IMR-90 (cell line): Measurements from ENCODE around the gene DCLK1. TPM values are rescaled to one million over a fixed set of nuclear protein-coding genes. Genes with fewer than 3 reads are reported as not detected.
A peak's percentile ranks its signal among the peaks of the same experiment; 100 is the strongest.

Experiments
- ATAC-seq: fragments of 200-7000 bp; cut with Tn5 transposase; 2 replicates; pipeline ENCODE4 v1.9.1; 2020; ENCODE audit warnings: low read depth, mild to moderate bottlenecking, moderate library complexity
- BruUV-seq: library from RNA; stranded (reverse); fragments of 400-500 nt; replicated peaks from 2 replicates; lab custom pipeline; 2021; lab: Mats Ljungman, UMichigan
- CTCF ChIA-PET: fragments of 300-600 bp; formaldehyde crosslinking; extraction: SDS; loops from one replicate; lab custom pipeline; 2021; ENCODE audit warnings: antibody characterized with exemption; lab: Yijun Ruan, JAX
- POLR2A ChIA-PET: fragments of 300-600 bp; sonication (Branson Sonifier 250); formaldehyde crosslinking; loops from one replicate; lab custom pipeline; 2022; ENCODE audit warnings: antibody characterized with exemption; ENCODE audit not compliant: unreplicated experiment; lab: Charles Lee
- DNase-seq: peaks from one replicate; pipeline ENCODE4 v3.0.0; 2013
- H2AFZ ChIP-seq: replicated peaks from 2 replicates; pipeline ENCODE3; 2013; ENCODE audit warnings: low read length, mild to moderate bottlenecking; ENCODE audit not compliant: poor library complexity
- H2AK5ac ChIP-seq: 2 replicates; pipeline ENCODE4 v1.6.1; 2013; ENCODE audit warnings: low read depth, low read length, inconsistent platforms
- H2AK9ac ChIP-seq: replicated peaks from 2 replicates; pipeline ENCODE3; 2013; ENCODE audit warnings: mild to moderate bottlenecking, low read depth, low read length, moderate library complexity; ENCODE audit not compliant: poor library complexity
- H2BK120ac ChIP-seq: 2 replicates; pipeline ENCODE4 v1.6.1; 2013; ENCODE audit warnings: low read depth, low read length, inconsistent platforms
- H2BK15ac ChIP-seq: 3 replicates; pipeline ENCODE4 v1.6.1; 2013; ENCODE audit warnings: low read depth, low read length, inconsistent platforms
- H2BK20ac ChIP-seq: 2 replicates; pipeline ENCODE4 v1.6.1; 2013; ENCODE audit warnings: low read depth, mild to moderate bottlenecking, inconsistent platforms, low read length, moderate library complexity
- H2BK5ac ChIP-seq: 2 replicates; pipeline ENCODE4 v1.6.1; 2013; ENCODE audit warnings: mild to moderate bottlenecking, low read depth, low read length, inconsistent platforms; ENCODE audit not compliant: poor library complexity, severe bottlenecking
- H3K14ac ChIP-seq: replicated peaks from 2 replicates; pipeline ENCODE4 v1.6.1; 2013; ENCODE audit warnings: low read depth, low read length, inconsistent platforms
- H3K18ac ChIP-seq: 2 replicates; pipeline ENCODE4 v1.6.1; 2013; ENCODE audit warnings: low read depth, low read length, control low read depth
- H3K23ac ChIP-seq: 2 replicates; pipeline ENCODE4 v1.6.1; 2013; ENCODE audit warnings: low read depth, low read length, inconsistent platforms
- H3K27ac ChIP-seq: 2 replicates; pipeline ENCODE4 v1.5.1; 2013; ENCODE audit warnings: mild to moderate bottlenecking, control low read depth, low read length; ENCODE audit not compliant: insufficient read depth
- H3K27me3 ChIP-seq: 2 replicates; pipeline ENCODE4 v1.6.1; 2013; ENCODE audit warnings: low read length; ENCODE audit not compliant: control insufficient read depth, insufficient read depth
- H3K36me3 ChIP-seq: 2 replicates; pipeline ENCODE4 v1.6.1; 2013; ENCODE audit warnings: low read length, mixed read lengths; ENCODE audit not compliant: control insufficient read depth, insufficient read depth
- H3K4ac ChIP-seq: 2 replicates; pipeline ENCODE4 v1.6.1; 2013; ENCODE audit warnings: low read depth, low read length, inconsistent platforms
- H3K4me1 ChIP-seq: 2 replicates; pipeline ENCODE4 v1.6.1; 2013; ENCODE audit warnings: low read length, mixed read lengths; ENCODE audit not compliant: control insufficient read depth, insufficient read depth
- H3K4me2 ChIP-seq: 2 replicates; pipeline ENCODE4 v1.6.1; 2013; ENCODE audit warnings: low read depth, mild to moderate bottlenecking, control low read depth, low read length, moderate library complexity
- H3K4me3 ChIP-seq: 2 replicates; pipeline ENCODE4 v1.5.1; 2013; ENCODE audit warnings: low read depth, mild to moderate bottlenecking, control low read depth, low read length, moderate library complexity; ENCODE audit not compliant: insufficient read depth
- H3K56ac ChIP-seq: 2 replicates; pipeline ENCODE4 v1.6.1; 2013; ENCODE audit warnings: low read length, inconsistent platforms; ENCODE audit not compliant: insufficient read depth; ENCODE audit errors: extremely low read depth
- H3K79me1 ChIP-seq, 2 experiments: 2 replicates each; pipeline ENCODE4 v1.6.1; 2013; ENCODE audit warnings: low read length in 2 of 2, inconsistent platforms in 1 of 2, low read depth in 1 of 2
- H3K9ac ChIP-seq: 2 replicates; pipeline ENCODE4 v1.6.1; 2013; ENCODE audit warnings: low read depth, low read length, control low read depth
- H3K9me1 ChIP-seq: 2 replicates; pipeline ENCODE4 v1.6.1; 2013; ENCODE audit warnings: low read length, inconsistent platforms; ENCODE audit not compliant: insufficient read depth
- H3K9me3 ChIP-seq: 2 replicates; pipeline ENCODE4 v1.6.1; 2013; ENCODE audit warnings: low read length; ENCODE audit not compliant: control insufficient read depth, insufficient read depth
- H4K20me1 ChIP-seq: 2 replicates; pipeline ENCODE4 v1.6.1; 2013; ENCODE audit warnings: low read length, inconsistent platforms; ENCODE audit not compliant: insufficient read depth
- H4K5ac ChIP-seq: 2 replicates; pipeline ENCODE4 v1.6.1; 2013; ENCODE audit warnings: mild to moderate bottlenecking, low read depth, low read length, control low read depth
- H4K8ac ChIP-seq, 2 experiments: 2 replicates each; pipeline ENCODE4 v1.6.1; 2013; ENCODE audit warnings: low read depth in 2 of 2, low read length in 2 of 2, control low read depth in 1 of 2, inconsistent platforms in 1 of 2
- H4K91ac ChIP-seq: 2 replicates; pipeline ENCODE4 v1.6.1; 2013; ENCODE audit warnings: low read depth, low read length, inconsistent platforms; ENCODE audit not compliant: insufficient read depth
- BHLHE40 ChIP-seq: fragments of 150-350 bp; IDR thresholded peaks from 2 replicates; pipeline ENCODE4 v1.6.1; 2016; ENCODE audit warnings: mild to moderate bottlenecking, low read depth, low read length
- CEBPB ChIP-seq: IDR thresholded peaks from 2 replicates; pipeline ENCODE4 v1.6.1; 2012; ENCODE audit warnings: low read depth, low read length, improper control_type of control experiment
- FOS ChIP-seq: fragments of 150-350 bp; IDR thresholded peaks from 2 replicates; pipeline ENCODE4 v1.6.1; 2016; ENCODE audit warnings: low read depth, low read length
- RAD21 ChIP-seq: IDR thresholded peaks from 2 replicates; pipeline ENCODE4 v1.6.1; 2012; ENCODE audit warnings: low read length, improper control_type of control experiment
- WGBS, 2 experiments: methylation state at CpG; one replicate each; pipeline versions ENCODE4 v1.1.5 to v1.1.7; 2013; ENCODE audit warnings: missing lambda C conversion rate in 2 of 2; ENCODE audit not compliant: insufficient read length in 1 of 2; ENCODE audit errors: extremely low coverage in 2 of 2; 5-methylcytosine and 5-hydroxymethylcytosine counted together
- dilution Hi-C: fragments of 300-500 bp; cut with HindIII; formaldehyde crosslinking; loops from one replicate; pipeline ENCODE4 v1.14.3; 2018; ENCODE audit warnings: low sequenced_read_pairs; ENCODE audit not compliant: unreplicated experiment
- in situ Hi-C: fragments of 300-500 bp; cut with MboI; formaldehyde crosslinking; loops from 3 replicates; pipeline ENCODE4 v1.14.3; 2019; ENCODE audit warnings: low sequenced_read_pairs, inconsistent platforms, mixed read lengths
- intact Hi-C: fragments of 100-400 bp; cut with micrococcal nuclease; formaldehyde crosslinking; loops from 2 replicates; pipeline ENCODE4 v1.10.0; 2022
- polyA plus RNA-seq, 3 experiments: library from polyadenylated mRNA; depleted of rRNA; stranded (reverse); fragments of >200 nt; gene quantifications; 2 replicates each; pipeline ENCODE4 v1.2.3, GENCODE V29; 2012; ENCODE audit warnings: low replicate concordance in 1 of 3
- total RNA-seq: library from RNA; depleted of rRNA; stranded (reverse); fragments of >200 nt; gene quantifications from 2 replicates; pipeline ENCODE4 v1.2.3, GENCODE V29; 2012

DCLK1 gene
- total and polyA plus RNA-seq, 2 of the 4 experiments (the other 2 are of a cell fraction) = under 0.01 to 0.02 TPM

DNA sequence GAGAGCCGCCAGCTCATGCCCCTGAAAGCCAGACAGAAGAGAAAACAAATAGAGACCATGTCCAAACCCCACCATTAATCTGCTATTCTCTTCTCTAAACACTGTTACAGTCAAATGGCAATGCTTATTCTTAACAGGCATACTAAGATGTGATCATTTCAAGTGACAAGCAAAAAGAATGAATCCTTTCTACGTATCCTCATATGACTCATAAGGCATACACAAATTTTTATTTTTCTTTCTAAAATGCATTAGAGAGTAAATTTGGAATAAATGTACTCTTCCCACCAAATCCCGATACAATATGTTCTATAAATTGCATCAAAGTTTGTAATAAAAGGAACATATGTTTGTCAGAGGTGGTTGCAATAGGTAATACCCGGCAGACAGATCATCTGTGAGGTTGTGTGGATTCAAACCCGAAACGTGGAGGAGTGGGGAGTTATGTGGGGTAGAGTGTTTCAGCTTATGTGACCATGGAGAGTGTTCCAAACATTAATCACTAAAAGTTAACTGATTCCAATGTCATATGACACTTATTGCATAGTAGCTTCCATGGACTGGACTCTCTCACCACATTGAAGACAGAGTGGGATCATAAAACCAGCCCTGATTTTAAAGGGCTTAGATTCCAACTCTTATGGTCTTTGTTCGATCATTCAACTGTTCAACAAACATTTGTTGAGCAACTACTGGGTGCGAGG lies 213.1 kb downstream of the DCLK1 start:
- Histone ChIP-seq H3K4me1 (peaks cover 7% of the 10 kb centered on the region), H3K9me3 (no peaks in the 10 kb centered on the region), H4K5ac (no peak overlapping the region; the same call in 1 of the 2 replicates), H3K23ac (no peak overlapping the region), H2BK120ac (no peak overlapping the region), H3K9me1 (peaks cover 3% of the 10 kb centered on the region; the same call in 1 of the 2 replicates), H3K56ac (no peak overlapping the region), H3K4ac (0 out of 2 replicates have a peak overlapping the region, but pooled peaks have one; percentile 0), H2BK15ac (0 out of 3 replicates have a peak overlapping the region, but pooled peaks have one; percentile 39), H3K14ac (no peak overlapping the region), H3K9ac (peak overlapping the region; percentile 46; the same call in 1 of the 2 replicates), H2AK9ac (no peak overlapping the region), H3K27ac (0 out of 2 replicates have a peak overlapping the region, but pooled peaks have one; percentile 53), H3K18ac (peak overlapping the region; percentile 34; the same call in 1 of the 2 replicates), H4K8ac (peak overlapping the region; percentile 2 to 29; a peak in 1 of 4 replicates), H3K4me2 (peak overlapping the region; percentile 85), H2BK20ac (no peak overlapping the region), H4K91ac (no peak overlapping the region), H2AFZ (no peak overlapping the region), H4K20me1 (no peaks in the 10 kb centered on the region), H2BK5ac (no peak overlapping the region), H3K36me3 (no peaks in the 10 kb centered on the region), H3K79me1 (no peaks in the 10 kb centered on the region), H3K4me3 (no peak overlapping the region), H2AK5ac (no peak overlapping the region), H3K27me3 (no peaks in the 10 kb centered on the region)
- intact Hi-C loops (no loop called here), dilution Hi-C loops (no loop called here), in situ Hi-C loops (no loop called here)
- no TSS peak for BruUV-seq
- WGBS, 2 experiments = 100% methylated on average over 1 of the region's 8 CpGs; no CpG with 5 or more reads in 1 of the 2 experiments
- ChIA-PET POLR2A (no interaction called here), CTCF (no interaction called here)
- peak; percentile 52 for DNase-seq
- TF ChIP-seq RAD21 = no peak
- no peak for TF ChIP-seq BHLHE40
- 0 out of 2 replicates have a peak, but pooled peaks have one; percentile 11 for TF ChIP-seq FOS
- no peak for TF ChIP-seq CEBPB
- ATAC-seq = peak; percentile 70
